Lower leg skin (tissue), 3 donors: ENCODE results near the gene CREB5.

ENCODE experiments used
- POLR2A ChIP-seq, 2 donors: fragments of 450-650 bp; IDR thresholded peaks; one replicate each; pipeline ENCODE4 v1.6.1; 2016 to 2017; ENCODE audit warnings: antibody characterized with exemption in 2 of 2, mild to moderate bottlenecking in 1 of 2, moderate library complexity in 1 of 2
- TF ChIP-seq, protein P1 (sequence below), 3 donors: fragments of 450-650 bp; IDR thresholded peaks; one replicate each; pipeline ENCODE4 v1.5.1; 2016; ENCODE audit warnings: antibody characterized with exemption in 3 of 3, mild to moderate bottlenecking in 3 of 3, moderate library complexity in 2 of 3

DNA sequence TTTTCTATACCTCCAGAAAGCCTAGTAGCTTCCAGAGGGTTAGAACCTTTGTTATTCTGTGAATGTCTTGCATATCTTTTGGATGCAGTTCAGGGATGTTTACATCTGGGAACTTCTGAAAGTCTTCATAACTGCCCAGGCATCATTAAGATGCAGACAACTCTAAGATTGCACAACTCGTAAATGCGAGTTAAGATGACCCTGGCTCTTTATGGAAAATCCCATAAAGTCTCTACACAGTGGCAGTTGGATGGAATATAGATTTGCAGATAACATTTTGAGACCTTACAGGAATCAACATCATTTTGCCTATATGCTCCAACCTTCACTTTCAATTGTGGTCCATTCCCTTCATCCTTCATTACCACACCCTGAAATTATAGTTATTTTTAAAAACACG is 151.7 kb downstream of the CREB5 start:
- TF ChIP-seq POLR2A (IDR thresholded peaks at IDR 0.05): no peak
- TF ChIP-seq, protein P1, sequence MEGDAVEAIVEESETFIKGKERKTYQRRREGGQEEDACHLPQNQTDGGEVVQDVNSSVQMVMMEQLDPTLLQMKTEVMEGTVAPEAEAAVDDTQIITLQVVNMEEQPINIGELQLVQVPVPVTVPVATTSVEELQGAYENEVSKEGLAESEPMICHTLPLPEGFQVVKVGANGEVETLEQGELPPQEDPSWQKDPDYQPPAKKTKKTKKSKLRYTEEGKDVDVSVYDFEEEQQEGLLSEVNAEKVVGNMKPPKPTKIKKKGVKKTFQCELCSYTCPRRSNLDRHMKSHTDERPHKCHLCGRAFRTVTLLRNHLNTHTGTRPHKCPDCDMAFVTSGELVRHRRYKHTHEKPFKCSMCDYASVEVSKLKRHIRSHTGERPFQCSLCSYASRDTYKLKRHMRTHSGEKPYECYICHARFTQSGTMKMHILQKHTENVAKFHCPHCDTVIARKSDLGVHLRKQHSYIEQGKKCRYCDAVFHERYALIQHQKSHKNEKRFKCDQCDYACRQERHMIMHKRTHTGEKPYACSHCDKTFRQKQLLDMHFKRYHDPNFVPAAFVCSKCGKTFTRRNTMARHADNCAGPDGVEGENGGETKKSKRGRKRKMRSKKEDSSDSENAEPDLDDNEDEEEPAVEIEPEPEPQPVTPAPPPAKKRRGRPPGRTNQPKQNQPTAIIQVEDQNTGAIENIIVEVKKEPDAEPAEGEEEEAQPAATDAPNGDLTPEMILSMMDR (IDR thresholded peaks at IDR 0.05): no peak
